Right lobe of liver (tissue), 6 donors: ENCODE data around the gene HDAC4. TPM values are rescaled to one million over a fixed set of nuclear protein-coding genes. Genes with fewer than 3 reads are reported as not detected.

Experiments used
- ATAC-seq, 4 donors: fragments of 200-7000 bp; cut with Tn5 transposase; one replicate each; pipeline ENCODE4 v1.9.1; 2020; ENCODE audit warnings: mild to moderate bottlenecking in 4 of 4, moderate library complexity in 4 of 4
- DNase-seq, 3 donors: peaks; one replicate each; pipeline ENCODE4 v3.0.0-alpha.2; 2020
- H3K27ac ChIP-seq, 3 donors: fragments of 200-600 bp; one replicate each; pipeline ENCODE4 v1.8.0; 2022
- H3K27me3 ChIP-seq, 2 donors: fragments of 200-600 bp; one replicate each; pipeline ENCODE4 v1.8.0; 2022
- H3K36me3 ChIP-seq, 4 donors: fragments of 200-600 bp; sonication (generic) in 1 of 4; one replicate each; pipeline versions ENCODE4 v1.5.1 to v1.8.0; 2017 to 2022; ENCODE audit warnings: control low read depth in 1 of 4
- H3K4me1 ChIP-seq, 4 donors: fragments of 200-600 bp; sonication (generic) in 1 of 4; one replicate each; pipeline versions ENCODE4 v1.5.1 to v1.8.0; 2017 to 2022; ENCODE audit warnings: control low read depth in 1 of 4
- H3K4me3 ChIP-seq, 3 donors: fragments of 200-600 bp; one replicate each; pipeline ENCODE4 v1.8.0; 2022
- H3K9me3 ChIP-seq, 4 donors: fragments of 200-600 bp; sonication (generic) in 1 of 4; one replicate each; pipeline versions ENCODE4 v1.5.1 to v1.8.0; 2017 to 2022; ENCODE audit warnings: control low read depth in 1 of 4
- POLR2A ChIP-seq: fragments of 450-650 bp; IDR thresholded peaks from one replicate; pipeline ENCODE4 v1.6.1; 2017; ENCODE audit warnings: antibody characterized with exemption, mild to moderate bottlenecking
- WGBS: methylation state at CpG from one replicate; pipeline ENCODE4 v1.1.6; 2018; ENCODE audit warnings: low coverage, low lambda C conversion rate; ENCODE audit not compliant: insufficient coverage; ENCODE audit errors: missing lambda C conversion rate; 5-methylcytosine and 5-hydroxymethylcytosine counted together
- intact Hi-C, 2 donors: fragments of 100-400 bp; cut with DNase I; formaldehyde crosslinking; loops; one replicate each; pipeline versions ENCODE4 v1.11.2 to v1.14.1; 2022
- total RNA-seq, 6 experiments: library from RNA; depleted of rRNA in 2 of 6; stranded (reverse); fragments of >200 nt in 2 of 6; fragmentation: NEBNext Ultra II Directional in 3 of 6; extraction: Animal tissue kit (Norgen Biotek cat#: 25700) in 3 of 6; gene quantifications; one replicate each; pipeline versions ENCODE4 v1.1.0 to v1.2.4, GENCODE V29; 2016 to 2023
- TF ChIP-seq, protein P1 (sequence below), 4 donors: fragments of 200-600 bp in 3 of 4; fragments of 450-650 bp in 1 of 4; IDR thresholded peaks; one replicate each; pipeline versions ENCODE4 v1.5.1 to v1.8.0; 2016 to 2022; ENCODE audit warnings: antibody characterized with exemption in 4 of 4, mild to moderate bottlenecking in 2 of 4
- donor health status: DM: no; HTN: yes; CAD: no.
- donor health status: DM: no; HTN: no; CAD: no.
- donor health status: DM: no; HTN: no; CAD: no.
- donor health status: DM: no; HTN: yes; CAD: no.
- donor health status: DM: no; HTN: yes; CAD: no.

HDAC4 gene
- total RNA-seq, 6 experiments from 2014 or later = 8.9 to 22.4 (median 14.7) TPM

DNA sequence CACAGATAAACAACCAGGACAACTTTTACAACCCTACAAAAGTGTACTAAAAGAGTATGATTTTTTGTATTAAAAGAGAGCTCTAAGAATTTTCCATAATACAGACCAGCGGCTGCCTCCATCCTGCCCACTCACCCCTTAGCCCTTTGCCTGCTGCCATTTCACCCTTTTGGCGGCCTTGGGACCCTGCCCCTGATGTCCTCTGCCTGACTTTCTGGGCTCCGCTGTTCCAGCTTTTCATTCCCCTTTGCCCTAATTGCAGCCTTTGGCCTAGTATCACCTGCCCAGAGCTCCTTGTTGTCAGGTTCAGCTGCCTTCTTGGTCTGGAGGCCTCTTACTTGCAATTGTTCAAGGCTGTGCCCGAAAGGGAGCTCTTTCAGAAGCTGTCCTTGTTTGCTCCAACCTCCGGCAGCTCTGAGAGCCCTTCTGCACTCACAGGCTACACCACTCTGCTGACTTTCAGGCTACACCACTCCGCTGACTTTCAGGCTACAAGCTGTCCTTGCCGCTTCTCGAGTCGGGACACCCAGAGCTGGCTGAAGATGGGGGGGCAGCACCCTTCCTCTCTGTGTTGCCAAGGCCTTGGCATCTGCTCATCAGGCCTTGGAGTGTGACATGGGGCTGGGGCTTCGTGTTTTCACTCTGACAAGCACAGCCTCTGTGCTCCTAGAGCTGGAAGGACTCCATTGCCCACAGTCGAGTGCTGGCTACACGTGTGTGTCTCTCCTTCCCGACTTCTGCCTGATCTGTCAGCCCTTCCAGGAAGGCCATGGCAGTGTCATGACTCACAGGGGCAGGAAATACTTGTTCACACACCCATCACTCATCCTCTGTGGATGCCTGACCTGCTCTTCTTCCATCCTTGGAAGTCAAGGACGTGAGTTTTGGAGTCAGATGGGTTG is 43.1 kb upstream of the HDAC4 start:
- Histone ChIP-seq H3K36me3 (no peaks in the 10 kb centered on the region), H3K27me3 (no peaks in the 10 kb centered on the region), H3K4me3 (no peak overlapping the region), H3K4me1 (no peaks in the 10 kb centered on the region), H3K9me3 (no peaks in the 10 kb centered on the region), H3K27ac (no peak overlapping the region)
- DNase-seq = no peak
- 78% methylated on average over 9 of the region's 14 CpGs for WGBS
- TF ChIP-seq POLR2A = no peak
- intact Hi-C loops = no loop called here
- peak in 1 of 4 donors; percentile 32 for ATAC-seq

DNA sequence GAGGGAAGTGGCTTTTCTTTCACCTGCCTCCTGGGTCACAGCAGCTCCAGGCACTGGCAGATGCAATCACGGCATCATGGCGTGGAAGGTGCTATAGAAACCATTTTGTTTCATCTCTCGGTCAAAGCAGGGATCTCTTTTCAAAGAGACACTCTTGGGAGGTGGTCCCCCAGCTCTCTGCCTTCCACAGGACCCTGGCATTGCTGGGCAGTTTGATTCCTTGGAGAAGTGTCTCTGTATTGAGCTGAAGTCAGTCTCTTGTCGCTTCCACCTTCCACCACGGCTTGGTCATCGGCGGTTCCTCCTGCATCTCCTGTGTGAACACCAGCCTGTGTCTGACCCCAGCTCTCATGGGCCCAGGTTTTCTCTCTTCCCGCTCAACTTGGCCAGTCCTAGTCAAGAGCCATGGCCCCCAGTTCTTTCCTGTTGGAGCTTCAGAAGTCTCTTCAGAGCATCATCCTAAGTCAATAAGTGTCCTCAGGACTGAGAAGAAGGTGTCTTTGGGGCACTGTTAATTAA is 42.3 kb upstream of the HDAC4 start:
- no peak overlapping the region for H3K4me3 ChIP-seq
- no peak for ATAC-seq
- no peak for TF ChIP-seq POLR2A
- H3K27ac ChIP-seq = no peak overlapping the region
- no peaks in the 10 kb centered on the region for H3K36me3 ChIP-seq
- no peaks in the 10 kb centered on the region for H3K27me3 ChIP-seq
- H3K9me3 ChIP-seq = no peaks in the 10 kb centered on the region
- DNase-seq = no peak
- WGBS = 80% methylated on average over 1 of the region's 8 CpGs
- no peaks in the 10 kb centered on the region for H3K4me1 ChIP-seq
- intact Hi-C loops = no loop called here

DNA sequence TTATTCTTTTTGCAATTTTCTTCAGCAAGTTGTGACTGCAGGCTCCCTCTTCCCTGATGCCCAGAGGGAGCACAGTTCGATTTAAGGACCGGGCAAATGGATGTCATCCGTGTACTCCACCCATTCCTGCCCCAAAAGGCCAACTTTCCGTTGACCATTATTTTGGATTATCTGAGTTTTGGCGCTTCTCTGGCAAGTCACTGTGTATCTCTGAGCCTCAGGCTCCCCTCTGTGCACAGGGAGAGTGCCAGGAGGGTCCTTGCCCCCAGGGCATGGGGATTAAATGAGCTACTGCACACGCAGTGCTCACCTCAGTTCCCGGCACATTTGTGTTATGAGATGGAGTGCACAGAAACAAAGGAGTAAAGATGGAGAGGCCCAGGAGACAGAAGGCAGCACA is 41.4 kb upstream of the HDAC4 start:
- Histone ChIP-seq H3K9me3 (no peaks in the 10 kb centered on the region), H3K27me3 (no peaks in the 10 kb centered on the region), H3K4me3 (no peak overlapping the region), H3K27ac (no peak overlapping the region), H3K36me3 (no peaks in the 10 kb centered on the region), H3K4me1 (no peaks in the 10 kb centered on the region)
- ATAC-seq (no peak), DNase-seq (no peak)
- intact Hi-C loops = no loop called here
- TF ChIP-seq, protein P1, sequence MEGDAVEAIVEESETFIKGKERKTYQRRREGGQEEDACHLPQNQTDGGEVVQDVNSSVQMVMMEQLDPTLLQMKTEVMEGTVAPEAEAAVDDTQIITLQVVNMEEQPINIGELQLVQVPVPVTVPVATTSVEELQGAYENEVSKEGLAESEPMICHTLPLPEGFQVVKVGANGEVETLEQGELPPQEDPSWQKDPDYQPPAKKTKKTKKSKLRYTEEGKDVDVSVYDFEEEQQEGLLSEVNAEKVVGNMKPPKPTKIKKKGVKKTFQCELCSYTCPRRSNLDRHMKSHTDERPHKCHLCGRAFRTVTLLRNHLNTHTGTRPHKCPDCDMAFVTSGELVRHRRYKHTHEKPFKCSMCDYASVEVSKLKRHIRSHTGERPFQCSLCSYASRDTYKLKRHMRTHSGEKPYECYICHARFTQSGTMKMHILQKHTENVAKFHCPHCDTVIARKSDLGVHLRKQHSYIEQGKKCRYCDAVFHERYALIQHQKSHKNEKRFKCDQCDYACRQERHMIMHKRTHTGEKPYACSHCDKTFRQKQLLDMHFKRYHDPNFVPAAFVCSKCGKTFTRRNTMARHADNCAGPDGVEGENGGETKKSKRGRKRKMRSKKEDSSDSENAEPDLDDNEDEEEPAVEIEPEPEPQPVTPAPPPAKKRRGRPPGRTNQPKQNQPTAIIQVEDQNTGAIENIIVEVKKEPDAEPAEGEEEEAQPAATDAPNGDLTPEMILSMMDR (IDR thresholded peaks at IDR 0.05) = no peak
- no peak for TF ChIP-seq POLR2A
- WGBS = 69% methylated on average over 7 of the region's 7 CpGs

DNA sequence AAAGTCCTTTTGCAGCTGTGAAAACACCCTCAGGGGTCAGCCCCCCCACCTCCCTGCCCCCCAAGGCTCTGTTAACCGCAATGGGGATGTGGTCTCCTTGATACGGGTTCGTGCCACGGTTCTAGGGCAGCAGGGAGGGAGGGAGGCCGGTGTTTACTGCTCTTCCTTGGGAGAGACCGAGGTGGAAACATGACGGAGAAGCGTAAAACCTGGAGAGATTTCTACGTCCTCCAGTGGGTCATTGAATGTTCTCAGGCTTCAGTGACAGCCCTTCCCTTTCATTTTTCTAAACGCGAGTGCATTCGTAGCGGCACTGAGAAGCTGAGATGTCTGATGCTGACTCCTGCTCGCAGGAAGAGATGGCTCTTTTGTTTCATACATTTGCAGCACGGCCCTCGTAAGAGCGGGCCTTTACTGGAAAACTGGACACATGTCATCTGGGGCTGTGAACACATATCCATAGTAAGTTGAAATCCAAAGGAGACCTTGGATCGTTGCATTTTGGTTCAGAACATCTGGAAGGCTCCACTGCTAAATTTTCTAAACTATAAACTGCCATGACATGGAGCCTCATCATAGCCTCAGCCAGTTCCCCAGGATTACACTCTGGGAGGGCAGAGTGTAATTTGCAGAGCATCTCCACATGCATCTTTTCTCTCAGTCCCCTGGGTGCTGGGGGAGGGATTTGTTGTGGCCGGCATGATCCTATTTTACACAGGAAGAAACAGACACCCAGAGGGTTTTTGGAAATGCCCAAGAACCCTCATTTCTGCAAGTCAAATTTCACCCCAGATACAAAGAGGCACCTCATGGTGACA is 40.6 kb upstream of the HDAC4 start:
- Histone ChIP-seq H3K36me3 (no peaks in the 10 kb centered on the region), H3K27ac (no peak overlapping the region), H3K4me3 (no peak overlapping the region), H3K4me1 (no peaks in the 10 kb centered on the region), H3K9me3 (no peaks in the 10 kb centered on the region), H3K27me3 (no peaks in the 10 kb centered on the region)
- intact Hi-C loops = no loop called here
- ATAC-seq = no peak
- WGBS = 24% methylated on average over 17 of the region's 19 CpGs
- DNase-seq = no peak
- TF ChIP-seq POLR2A = no peak
- TF ChIP-seq, protein P1 (IDR thresholded peaks at IDR 0.05) = no peak

DNA sequence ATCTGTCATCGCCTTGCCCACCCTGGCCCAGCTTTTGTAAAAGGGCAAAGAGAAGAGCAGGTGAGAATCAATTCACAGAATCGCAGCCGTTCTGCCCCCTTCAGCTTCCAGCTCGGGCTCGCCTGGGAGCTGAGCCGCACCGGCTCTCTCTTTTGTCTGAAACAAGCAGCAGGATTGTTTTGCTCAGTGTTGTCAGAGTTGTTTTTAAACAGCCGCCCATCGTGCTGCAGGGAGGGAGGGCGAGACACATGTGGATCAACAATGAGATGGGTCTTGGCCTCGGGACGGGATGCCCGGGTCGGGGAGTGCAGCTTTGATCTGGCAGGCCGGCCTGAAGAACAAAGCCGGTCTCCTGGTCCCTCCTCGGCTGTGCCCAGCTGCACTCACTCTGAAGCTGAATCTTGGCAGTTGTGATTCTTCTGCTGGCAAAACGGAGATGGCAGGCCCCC is 39.7 kb upstream of the HDAC4 start:
- H3K9me3 ChIP-seq = no peaks in the 10 kb centered on the region
- no peaks in the 10 kb centered on the region for H3K27me3 ChIP-seq
- ATAC-seq (no peak), DNase-seq (no peak)
- no peaks in the 10 kb centered on the region for H3K36me3 ChIP-seq
- WGBS = 21% methylated on average over 9 of the region's 18 CpGs
- H3K4me1 ChIP-seq = no peaks in the 10 kb centered on the region
- intact Hi-C loops = no loop called here
- no peak for TF ChIP-seq POLR2A
- TF ChIP-seq, protein P1 (IDR thresholded peaks at IDR 0.05) = no peak
- H3K4me3 ChIP-seq = no peak overlapping the region
- no peak overlapping the region for H3K27ac ChIP-seq
